Stomach (tissue), 9 donors: ENCODE results near the gene DDX50. TPM values are rescaled to one million over a fixed set of nuclear protein-coding genes. Genes with fewer than 3 reads are reported as not detected.

Experiments used
- DNase-seq, 2 donors: peaks; one replicate each; pipeline versions ENCODE4 v3.0.0 to v3.0.0-alpha.2; 2013 to 2019
- H3K27ac ChIP-seq, 5 donors: fragments of 200-600 bp in 4 of 5; sonication (generic) in 4 of 5; one replicate each; pipeline ENCODE4 v1.5.1; 2013 to 2019; ENCODE audit warnings: mild to moderate bottlenecking in 1 of 5, moderate library complexity in 1 of 5
- H3K27me3 ChIP-seq, 3 donors: fragments of 200-600 bp; sonication (generic); one replicate each; pipeline ENCODE4 v1.5.1; 2017 to 2019; ENCODE audit warnings: mixed run types in 1 of 3
- H3K36me3 ChIP-seq, 4 donors: fragments of 200-600 bp; sonication (generic); 1 replicate in 3 of 4; 2 replicates in 1 of 4; pipeline ENCODE4 v1.5.1; 2016 to 2019
- H3K4me1 ChIP-seq, 4 donors: fragments of 200-600 bp; sonication (generic); one replicate each; pipeline ENCODE4 v1.5.1; 2016 to 2019
- H3K4me3 ChIP-seq, 4 donors: fragments of 200-600 bp; sonication (generic) in 3 of 4; one replicate each; pipeline ENCODE4 v1.5.1; 2016 to 2019; ENCODE audit warnings: mild to moderate bottlenecking in 1 of 4
- H3K9me3 ChIP-seq, 4 donors: fragments of 200-600 bp; sonication (generic); one replicate each; pipeline ENCODE4 v1.5.1; 2016 to 2019
- EP300 ChIP-seq: sonication (generic); formaldehyde crosslinking; IDR thresholded peaks from one replicate; pipeline ENCODE4 v1.6.1; 2017; ENCODE audit warnings: antibody characterized with exemption
- POLR2A ChIP-seq, 4 donors: fragments of 450-650 bp; IDR thresholded peaks; one replicate each; pipeline ENCODE4 v1.6.1; 2016; ENCODE audit warnings: antibody characterized with exemption in 4 of 4, control low read depth in 2 of 4, mild to moderate bottlenecking in 1 of 4, moderate library complexity in 1 of 4
- POLR2AphosphoS5 ChIP-seq, 3 donors: sonication (generic); formaldehyde crosslinking; IDR thresholded peaks; one replicate each; pipeline ENCODE4 v1.6.1; 2016; ENCODE audit warnings: antibody characterized with exemption in 3 of 3
- WGBS, 5 donors: extraction: QIAGEN DNeasy Blood & Tissue Kit in 3 of 5; methylation state at CpG; one replicate each; pipeline versions ENCODE4 v1.1.5 to v1.1.7; 2013 to 2018; 5-methylcytosine and 5-hydroxymethylcytosine counted together
- intact Hi-C: fragments of 100-400 bp; cut with DNase I; formaldehyde crosslinking; loops from one replicate; pipeline ENCODE4 v1.15.1; 2023; ENCODE audit warnings: low total_unique reads
- polyA plus RNA-seq, 3 donors: library from polyadenylated mRNA; stranded (reverse); fragments of 200-250 nt; gene quantifications; one replicate each; pipeline ENCODE4 v1.2.3, GENCODE V29; 2013
- total RNA-seq, 5 donors: library from RNA; depleted of rRNA; stranded (reverse); fragments of >200 nt; gene quantifications; one replicate each; pipeline versions ENCODE4 v1.1.0 to v1.2.3, GENCODE V29; 2014 to 2016
- TF ChIP-seq, protein P1 (sequence below), 7 experiments: fragments of 450-650 bp in 4 of 7; fragments of 200-600 bp in 3 of 7; sonication (generic) in 3 of 7; IDR thresholded peaks; one replicate each; pipeline ENCODE4 v1.5.1; 2016 to 2019; ENCODE audit warnings: antibody characterized with exemption in 7 of 7, control low read depth in 2 of 7, mild to moderate bottlenecking in 1 of 7
- donor health status: healthy with polysubstance abuse.
- donor health status: Bipolar disorder and iron deficiency.
- donor health status: healthy.

Gene DDX50
- total and polyA plus RNA-seq, 8 donors, result 9.3 to 102 (median 29.0) TPM

DNA sequence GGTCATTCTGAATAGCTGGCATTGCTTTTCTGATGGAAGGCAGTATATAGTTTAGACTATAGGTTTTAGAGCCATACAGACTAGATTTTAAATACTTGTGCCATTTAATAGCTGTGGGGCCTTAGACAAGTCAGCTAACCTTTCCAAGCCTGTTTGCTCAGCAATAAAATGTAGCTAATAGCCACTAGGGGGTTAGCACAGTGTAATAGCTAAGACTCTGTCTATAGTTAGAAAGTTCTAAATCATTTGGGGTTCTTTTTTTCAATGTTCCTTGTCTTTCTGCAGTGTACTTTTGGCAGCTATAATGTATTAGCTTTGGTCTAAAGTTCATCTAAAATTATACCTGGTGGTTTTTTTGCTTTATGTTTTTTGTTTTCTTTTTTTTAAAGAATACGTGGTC is 80.0 kb downstream of the DDX50 start:
- H3K4me1 ChIP-seq, result no peaks in the 10 kb centered on the region
- H3K4me3 ChIP-seq, result no peak overlapping the region
- TF ChIP-seq POLR2A (IDR thresholded peaks at IDR 0.05) (no peak), POLR2AphosphoS5 (IDR thresholded peaks at IDR 0.05) (no peak), EP300 (no peak)
- TF ChIP-seq, protein P1, sequence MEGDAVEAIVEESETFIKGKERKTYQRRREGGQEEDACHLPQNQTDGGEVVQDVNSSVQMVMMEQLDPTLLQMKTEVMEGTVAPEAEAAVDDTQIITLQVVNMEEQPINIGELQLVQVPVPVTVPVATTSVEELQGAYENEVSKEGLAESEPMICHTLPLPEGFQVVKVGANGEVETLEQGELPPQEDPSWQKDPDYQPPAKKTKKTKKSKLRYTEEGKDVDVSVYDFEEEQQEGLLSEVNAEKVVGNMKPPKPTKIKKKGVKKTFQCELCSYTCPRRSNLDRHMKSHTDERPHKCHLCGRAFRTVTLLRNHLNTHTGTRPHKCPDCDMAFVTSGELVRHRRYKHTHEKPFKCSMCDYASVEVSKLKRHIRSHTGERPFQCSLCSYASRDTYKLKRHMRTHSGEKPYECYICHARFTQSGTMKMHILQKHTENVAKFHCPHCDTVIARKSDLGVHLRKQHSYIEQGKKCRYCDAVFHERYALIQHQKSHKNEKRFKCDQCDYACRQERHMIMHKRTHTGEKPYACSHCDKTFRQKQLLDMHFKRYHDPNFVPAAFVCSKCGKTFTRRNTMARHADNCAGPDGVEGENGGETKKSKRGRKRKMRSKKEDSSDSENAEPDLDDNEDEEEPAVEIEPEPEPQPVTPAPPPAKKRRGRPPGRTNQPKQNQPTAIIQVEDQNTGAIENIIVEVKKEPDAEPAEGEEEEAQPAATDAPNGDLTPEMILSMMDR (IDR thresholded peaks at IDR 0.05), result no peak
- peaks cover 53 to 99% (median 97%) of the 10 kb centered on the region in 4 donors for H3K36me3 ChIP-seq
- H3K9me3 ChIP-seq, result no peaks in the 10 kb centered on the region
- no peak overlapping the region for H3K27ac ChIP-seq
- WGBS, 5 donors, result 85 to 98% (median 95%) methylated on average over 1 of the region's 1 CpG
- no peaks in the 10 kb centered on the region for H3K27me3 ChIP-seq
- no peak for DNase-seq
- intact Hi-C loops, result no loop called here

DNA sequence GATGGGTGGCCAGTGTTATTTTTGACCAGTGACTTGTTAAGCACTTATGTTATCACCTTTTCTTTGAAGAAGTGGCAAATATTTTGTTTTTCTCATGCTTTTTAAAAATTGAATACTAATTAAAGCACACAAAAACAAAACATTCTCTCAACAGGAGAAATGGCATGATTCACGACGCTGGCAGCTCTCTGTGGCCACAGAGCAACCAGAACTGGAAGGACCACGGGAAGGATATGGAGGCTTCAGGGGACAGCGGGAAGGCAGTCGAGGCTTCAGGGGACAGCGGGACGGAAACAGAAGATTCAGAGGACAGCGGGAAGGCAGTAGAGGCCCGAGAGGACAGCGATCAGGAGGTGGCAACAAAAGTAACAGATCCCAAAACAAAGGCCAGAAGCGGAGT is 81.3 kb downstream of the DDX50 start:
- no peak for TF ChIP-seq POLR2AphosphoS5 (IDR thresholded peaks at IDR 0.05)
- no peak for TF ChIP-seq EP300
- no peak for TF ChIP-seq POLR2A (IDR thresholded peaks at IDR 0.05)
- TF ChIP-seq, protein P1 (IDR thresholded peaks at IDR 0.05), result no peak
- Histone ChIP-seq H3K27ac (no peak overlapping the region), H3K36me3 (peaks cover 43 to 85% (median 83%) of the 10 kb centered on the region in 4 donors), H3K4me3 (no peak overlapping the region), H3K27me3 (no peaks in the 10 kb centered on the region), H3K4me1 (peaks cover 0 to under 1% (median 0%) of the 10 kb centered on the region in 4 donors), H3K9me3 (no peaks in the 10 kb centered on the region)
- intact Hi-C loops, result no loop called here
- 92 to 97% (median 94%) methylated on average over 11 of the region's 11 CpGs for WGBS, 5 donors
- DNase-seq, result no peak

DNA sequence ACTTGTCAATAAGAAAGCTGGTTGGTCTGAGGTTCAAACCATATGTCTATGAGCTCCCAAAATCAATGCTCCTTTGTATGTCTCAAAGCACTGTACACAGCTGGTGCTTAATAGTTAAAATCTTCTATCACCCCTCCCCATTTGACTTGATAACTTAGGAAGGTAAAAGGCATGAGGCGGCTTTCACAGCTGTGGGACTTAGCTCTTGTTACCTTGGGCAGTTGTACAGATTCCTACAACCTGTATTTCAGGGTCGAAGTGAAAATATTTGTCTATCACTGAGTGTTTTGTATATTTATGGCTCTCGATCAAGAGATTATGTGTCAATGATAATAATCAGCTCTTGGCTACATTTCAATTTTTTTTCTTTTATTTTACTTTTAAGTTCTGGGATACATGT is 86.5 kb downstream of the DDX50 start:
- TF ChIP-seq EP300 (no peak), POLR2A (IDR thresholded peaks at IDR 0.05) (no peak), POLR2AphosphoS5 (IDR thresholded peaks at IDR 0.05) (no peak)
- TF ChIP-seq, protein P1 (IDR thresholded peaks at IDR 0.05), result no peak
- H3K4me3 ChIP-seq, result no peak overlapping the region
- intact Hi-C loops, result no loop called here

DNA sequence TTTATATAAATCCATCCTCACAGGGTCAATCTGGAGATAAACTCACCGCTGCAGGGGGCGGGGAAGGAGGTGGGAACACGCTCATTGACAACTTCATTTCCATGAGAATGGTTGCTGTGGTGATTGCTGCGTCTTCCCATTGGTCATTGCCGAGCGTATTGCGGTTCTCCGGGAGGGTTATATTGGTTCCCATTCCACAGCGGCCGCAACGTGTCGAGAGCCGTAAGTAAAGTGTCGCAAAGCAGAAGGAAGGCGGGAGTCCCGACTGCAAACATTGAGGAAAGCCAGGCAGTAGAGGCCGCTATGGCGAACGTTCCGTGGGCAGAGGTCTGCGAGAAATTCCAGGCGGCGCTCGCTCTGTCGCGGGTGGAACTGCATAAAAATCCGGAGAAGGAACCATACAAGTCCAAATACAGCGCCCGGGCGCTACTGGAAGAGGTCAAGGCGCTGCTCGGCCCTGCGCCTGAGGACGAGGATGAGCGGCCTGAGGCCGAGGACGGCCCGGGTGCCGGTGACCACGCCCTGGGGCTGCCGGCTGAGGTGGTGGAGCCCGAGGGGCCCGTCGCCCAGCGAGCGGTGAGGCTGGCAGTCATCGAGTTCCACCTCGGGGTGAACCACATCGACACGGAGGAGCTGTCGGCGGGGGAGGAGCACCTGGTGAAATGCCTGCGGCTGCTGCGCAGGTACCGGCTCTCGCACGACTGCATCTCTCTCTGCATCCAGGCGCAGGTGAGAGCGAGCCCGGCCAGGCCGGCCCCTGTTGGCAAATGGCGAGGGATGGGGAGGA is 87.6 kb downstream of the DDX50 start, which contains the start of gene KIFBP:
KIFBP (plus strand) TSS at position 274 of the 787 bp plus-strand sequence; CDS start at position 304, 30 bp downstream.
- TF ChIP-seq POLR2A (IDR thresholded peaks at IDR 0.05) (peak in 2 of 4 donors; percentile 78 to 81), POLR2AphosphoS5 (IDR thresholded peaks at IDR 0.05) (peak; percentile 95 to 97 (median 96)), EP300 (no peak)
- TF ChIP-seq, protein P1 (IDR thresholded peaks at IDR 0.05), result peak in 2 of 7 experiments; percentile 25 to 36
- WGBS, 5 donors, result 0 to 1% (median 1%) methylated on average over 27 to 62 of the region's 62 CpGs
- DNase-seq, result peak; percentile 93 to 99

More for the DNA sequence above, 86.5 kb downstream of the DDX50 start:
- whole genome bisulfite sequencing, 5 donors, result 48 to 57% (median 51%) methylated on average over 3 of the region's 3 CpGs
- DNase-seq, result no peak
- Histone ChIP-seq H3K4me1 (peaks cover 18 to 45% (median 33%) of the 10 kb centered on the region in 4 donors), H3K9me3 (no peaks in the 10 kb centered on the region), H3K27ac (peak overlapping the region in 1 of 5 donors; percentile 92), H3K27me3 (no peaks in the 10 kb centered on the region), H3K36me3 (peaks cover 6 to 33% (median 31%) of the 10 kb centered on the region in 4 donors)

More for the DNA sequence above, 87.6 kb downstream of the DDX50 start, which contains the start of gene KIFBP:
- Histone ChIP-seq H3K4me3 (peak within 1 kb of the TSS; percentile 89 to 99 (median 96)), H3K4me1 (peaks cover 27 to 56% (median 43%) of the 10 kb centered on the region in 4 donors), H3K36me3 (peaks cover 0 to 22% (median 20%) of the 10 kb centered on the region in 4 donors), H3K27ac (peak within 1 kb of the TSS; percentile 86 to 92 (median 92)), H3K9me3 (no peaks in the 10 kb centered on the region), H3K27me3 (no peaks in the 10 kb centered on the region)
- intact Hi-C loops, result no loop called here
